Measurements from ENCODE around the gene OOSP4B.

DNA sequence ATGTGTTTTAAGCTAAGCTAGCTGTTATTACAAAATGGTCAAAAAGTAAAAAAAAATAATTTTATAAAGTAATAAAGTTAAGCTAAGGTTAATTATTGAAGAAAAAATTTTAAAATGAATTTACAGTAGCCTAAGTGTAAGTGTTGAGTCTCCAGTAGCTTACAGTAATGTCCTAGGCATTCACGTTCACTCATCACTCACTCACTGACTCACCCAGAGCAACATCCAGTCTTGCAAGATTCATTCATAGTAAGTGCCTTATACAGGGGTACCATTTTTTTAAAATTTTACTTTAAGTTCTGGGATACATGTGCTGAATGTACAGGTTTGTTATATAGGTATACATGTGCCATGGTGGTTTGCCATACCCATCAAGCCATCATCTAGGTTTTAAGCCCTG lies 11.6 kb upstream of the OOSP4B start:
- TF ChIP-seq CEBPB (IDR thresholded peaks at IDR 0.05) = no peak
- TF ChIP-seq, protein P1, sequence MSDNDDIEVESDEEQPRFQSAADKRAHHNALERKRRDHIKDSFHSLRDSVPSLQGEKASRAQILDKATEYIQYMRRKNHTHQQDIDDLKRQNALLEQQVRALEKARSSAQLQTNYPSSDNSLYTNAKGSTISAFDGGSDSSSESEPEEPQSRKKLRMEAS (IDR thresholded peaks at IDR 0.05) = no peak
- no peak for TF ChIP-seq TAF1 (IDR thresholded peaks at IDR 0.05; ENCODE audit: low read depth)
- TF ChIP-seq YY1 (IDR thresholded peaks at IDR 0.05; ENCODE audit: low read depth) = no peak
- TF ChIP-seq EP300 (IDR thresholded peaks at IDR 0.05; ENCODE audit: borderline replicate concordance) = no peak
- TF ChIP-seq EGR1 (IDR thresholded peaks at IDR 0.05) = no peak
- TF ChIP-seq, protein P2, sequence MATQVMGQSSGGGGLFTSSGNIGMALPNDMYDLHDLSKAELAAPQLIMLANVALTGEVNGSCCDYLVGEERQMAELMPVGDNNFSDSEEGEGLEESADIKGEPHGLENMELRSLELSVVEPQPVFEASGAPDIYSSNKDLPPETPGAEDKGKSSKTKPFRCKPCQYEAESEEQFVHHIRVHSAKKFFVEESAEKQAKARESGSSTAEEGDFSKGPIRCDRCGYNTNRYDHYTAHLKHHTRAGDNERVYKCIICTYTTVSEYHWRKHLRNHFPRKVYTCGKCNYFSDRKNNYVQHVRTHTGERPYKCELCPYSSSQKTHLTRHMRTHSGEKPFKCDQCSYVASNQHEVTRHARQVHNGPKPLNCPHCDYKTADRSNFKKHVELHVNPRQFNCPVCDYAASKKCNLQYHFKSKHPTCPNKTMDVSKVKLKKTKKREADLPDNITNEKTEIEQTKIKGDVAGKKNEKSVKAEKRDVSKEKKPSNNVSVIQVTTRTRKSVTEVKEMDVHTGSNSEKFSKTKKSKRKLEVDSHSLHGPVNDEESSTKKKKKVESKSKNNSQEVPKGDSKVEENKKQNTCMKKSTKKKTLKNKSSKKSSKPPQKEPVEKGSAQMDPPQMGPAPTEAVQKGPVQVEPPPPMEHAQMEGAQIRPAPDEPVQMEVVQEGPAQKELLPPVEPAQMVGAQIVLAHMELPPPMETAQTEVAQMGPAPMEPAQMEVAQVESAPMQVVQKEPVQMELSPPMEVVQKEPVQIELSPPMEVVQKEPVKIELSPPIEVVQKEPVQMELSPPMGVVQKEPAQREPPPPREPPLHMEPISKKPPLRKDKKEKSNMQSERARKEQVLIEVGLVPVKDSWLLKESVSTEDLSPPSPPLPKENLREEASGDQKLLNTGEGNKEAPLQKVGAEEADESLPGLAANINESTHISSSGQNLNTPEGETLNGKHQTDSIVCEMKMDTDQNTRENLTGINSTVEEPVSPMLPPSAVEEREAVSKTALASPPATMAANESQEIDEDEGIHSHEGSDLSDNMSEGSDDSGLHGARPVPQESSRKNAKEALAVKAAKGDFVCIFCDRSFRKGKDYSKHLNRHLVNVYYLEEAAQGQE (IDR thresholded peaks at IDR 0.05; ENCODE audit: low read depth) = no peak
- TF ChIP-seq TCF12 (IDR thresholded peaks at IDR 0.05; ENCODE audit: low read depth) = no peak
- TF ChIP-seq RAD21 (IDR thresholded peaks at IDR 0.05; ENCODE audit: low read depth) = no peak
- no peak for TF ChIP-seq NFIC (IDR thresholded peaks at IDR 0.05)
- TF ChIP-seq CREB1 (IDR thresholded peaks at IDR 0.05; ENCODE audit: low read depth) = no peak
